Osteoblast (primary cell): ENCODE data around the gene KPNA1. TPM values are rescaled to one million over a fixed set of nuclear protein-coding genes. Genes with fewer than 3 reads are reported as not detected.
A peak's percentile ranks its signal among the peaks of the same experiment; 100 is the strongest.

ENCODE experiments used
- DNase-seq: peaks from one replicate; pipeline ENCODE4 v3.0.0; 2011; ENCODE audit warnings: low spot score, mixed read lengths; ENCODE audit not compliant: insufficient read length; ENCODE audit errors: missing footprints
- H2AFZ ChIP-seq: 2 replicates; pipeline ENCODE4 v1.6.0; 2011; ENCODE audit warnings: mild to moderate bottlenecking, low read length
- H3K27ac ChIP-seq: 2 replicates; pipeline ENCODE4 v1.5.1; 2011; ENCODE audit warnings: mild to moderate bottlenecking, low read depth, low read length, moderate library complexity
- H3K27me3 ChIP-seq: 2 replicates; pipeline ENCODE4 v1.6.0; 2012; ENCODE audit warnings: mild to moderate bottlenecking, control low read depth, inconsistent platforms, low read length, moderate library complexity; ENCODE audit not compliant: insufficient read depth
- H3K36me3 ChIP-seq: 2 replicates; pipeline ENCODE4 v1.5.1; 2011; ENCODE audit warnings: mild to moderate bottlenecking, low read length, control low read depth, moderate library complexity; ENCODE audit not compliant: insufficient read depth
- H3K4me1 ChIP-seq: 2 replicates; pipeline ENCODE4 v1.5.1; 2011; ENCODE audit warnings: mild to moderate bottlenecking, low read length, control low read depth, moderate library complexity; ENCODE audit not compliant: insufficient read depth
- H3K4me2 ChIP-seq: 2 replicates; pipeline ENCODE4 v1.6.0; 2011; ENCODE audit warnings: mild to moderate bottlenecking, low read length; ENCODE audit not compliant: insufficient read depth
- H3K4me3 ChIP-seq: fragments of 200-600 bp; sonication (generic); 3 replicates; pipeline ENCODE4 v1.5.1; 2012; ENCODE audit warnings: mild to moderate bottlenecking, low read length, inconsistent platforms; ENCODE audit not compliant: insufficient read depth
- H3K79me2 ChIP-seq: 2 replicates; pipeline ENCODE4 v1.6.0; 2012; ENCODE audit warnings: mild to moderate bottlenecking, low read length, control low read depth, inconsistent platforms; ENCODE audit not compliant: insufficient read depth
- H3K9me3 ChIP-seq: 2 replicates; pipeline ENCODE4 v1.5.1; 2011; ENCODE audit warnings: low read depth, low read length, control low read depth
- H4K20me1 ChIP-seq: 2 replicates; pipeline ENCODE4 v1.6.0; 2012; ENCODE audit warnings: mild to moderate bottlenecking, low read length, control low read depth; ENCODE audit not compliant: insufficient read depth
- total RNA-seq: library from RNA; depleted of rRNA; stranded (reverse); fragments of >200 nt; gene quantifications from 2 replicates; pipeline ENCODE4 v1.2.3, GENCODE V29; 2012
- TF ChIP-seq, protein P1 (sequence below): IDR thresholded peaks from 2 replicates; pipeline ENCODE4 v1.5.1; 2011; ENCODE audit warnings: mild to moderate bottlenecking, low read depth, low read length, moderate library complexity; ENCODE audit errors: extremely low read depth

The KPNA1 gene
- total RNA-seq, 1 donor = 48.1 TPM

DNA sequence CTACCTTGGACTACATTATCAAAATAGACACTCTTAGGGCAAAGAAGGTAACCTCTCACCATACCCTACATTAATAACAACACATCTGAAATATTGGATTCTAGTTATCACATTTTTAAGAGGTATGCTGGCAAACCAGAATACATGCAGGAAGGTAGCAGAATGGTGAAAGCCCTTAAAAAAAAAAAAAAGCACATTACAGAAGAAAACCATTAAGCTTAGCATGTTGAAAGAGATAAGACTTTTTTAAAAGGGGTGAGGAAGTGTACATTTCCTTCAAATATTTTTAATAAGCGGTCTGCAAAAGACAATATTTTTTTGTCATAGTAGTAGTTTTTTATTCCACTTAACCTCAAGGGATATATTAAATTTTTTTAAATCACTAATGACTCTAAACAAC is 52.3 kb downstream of the KPNA1 start:
- TF ChIP-seq, protein P1, sequence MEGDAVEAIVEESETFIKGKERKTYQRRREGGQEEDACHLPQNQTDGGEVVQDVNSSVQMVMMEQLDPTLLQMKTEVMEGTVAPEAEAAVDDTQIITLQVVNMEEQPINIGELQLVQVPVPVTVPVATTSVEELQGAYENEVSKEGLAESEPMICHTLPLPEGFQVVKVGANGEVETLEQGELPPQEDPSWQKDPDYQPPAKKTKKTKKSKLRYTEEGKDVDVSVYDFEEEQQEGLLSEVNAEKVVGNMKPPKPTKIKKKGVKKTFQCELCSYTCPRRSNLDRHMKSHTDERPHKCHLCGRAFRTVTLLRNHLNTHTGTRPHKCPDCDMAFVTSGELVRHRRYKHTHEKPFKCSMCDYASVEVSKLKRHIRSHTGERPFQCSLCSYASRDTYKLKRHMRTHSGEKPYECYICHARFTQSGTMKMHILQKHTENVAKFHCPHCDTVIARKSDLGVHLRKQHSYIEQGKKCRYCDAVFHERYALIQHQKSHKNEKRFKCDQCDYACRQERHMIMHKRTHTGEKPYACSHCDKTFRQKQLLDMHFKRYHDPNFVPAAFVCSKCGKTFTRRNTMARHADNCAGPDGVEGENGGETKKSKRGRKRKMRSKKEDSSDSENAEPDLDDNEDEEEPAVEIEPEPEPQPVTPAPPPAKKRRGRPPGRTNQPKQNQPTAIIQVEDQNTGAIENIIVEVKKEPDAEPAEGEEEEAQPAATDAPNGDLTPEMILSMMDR = no peak
- Histone ChIP-seq H3K4me3 (no peak overlapping the region), H3K27ac (no peak overlapping the region), H3K27me3 (no peaks in the 10 kb centered on the region), H2AFZ (no peak overlapping the region), H3K4me2 (no peak overlapping the region), H3K79me2 (peaks cover 46% of the 10 kb centered on the region), H3K4me1 (no peaks in the 10 kb centered on the region), H3K36me3 (peaks cover 54% of the 10 kb centered on the region), H3K9me3 (no peaks in the 10 kb centered on the region), H4K20me1 (peaks cover 10% of the 10 kb centered on the region)
- DNase-seq = no peak

DNA sequence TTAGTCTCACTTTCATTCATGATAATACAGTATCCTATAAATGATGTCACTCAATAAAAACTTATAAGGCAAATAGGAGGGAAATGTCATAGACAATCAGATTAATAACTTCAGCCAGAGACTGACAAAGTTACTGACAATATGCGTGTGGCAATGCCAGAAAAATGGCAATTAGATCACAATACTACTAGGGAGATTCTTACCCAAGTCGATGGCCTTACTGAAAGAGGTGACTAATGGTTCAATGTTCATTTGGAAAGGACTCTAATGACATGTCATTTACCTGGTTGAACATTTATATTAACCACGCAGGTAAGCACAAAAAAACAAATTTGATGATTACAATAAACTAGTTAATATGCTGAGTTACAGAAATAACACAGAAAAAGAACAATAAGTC is 52.9 kb downstream of the KPNA1 start:
- TF ChIP-seq, protein P1 = no peak
- H3K9me3 ChIP-seq = no peaks in the 10 kb centered on the region
- H3K36me3 ChIP-seq = peaks cover 60% of the 10 kb centered on the region
- H3K4me3 ChIP-seq = no peak overlapping the region
- H3K27ac ChIP-seq = no peak overlapping the region
- H3K4me1 ChIP-seq = no peaks in the 10 kb centered on the region
- H2AFZ ChIP-seq = no peak overlapping the region
- H3K27me3 ChIP-seq = no peaks in the 10 kb centered on the region
- H3K4me2 ChIP-seq = no peak overlapping the region
- peaks cover 42% of the 10 kb centered on the region for H3K79me2 ChIP-seq
- no peak for DNase-seq
- H4K20me1 ChIP-seq = peaks cover 10% of the 10 kb centered on the region

DNA sequence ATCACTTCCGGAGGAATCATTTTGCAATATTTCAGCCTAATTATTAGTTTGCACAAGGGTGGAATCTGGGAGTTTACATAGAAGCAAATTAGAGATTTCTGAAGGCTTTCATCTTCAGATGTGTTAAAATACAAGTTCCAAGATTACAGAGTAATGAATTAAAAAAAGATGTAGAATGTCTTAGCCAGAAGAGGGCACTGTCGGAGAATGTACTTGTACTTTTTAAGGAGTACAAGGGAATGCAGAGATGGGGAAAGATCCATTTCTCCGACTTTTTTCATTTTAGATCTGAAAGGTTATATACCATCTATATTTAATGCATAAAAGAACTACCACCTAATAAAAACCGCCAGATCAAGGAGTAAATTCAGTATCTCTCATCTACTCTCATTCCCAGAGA is 55.7 kb downstream of the KPNA1 start:
- Histone ChIP-seq H4K20me1 (peaks cover 10% of the 10 kb centered on the region), H3K27me3 (no peaks in the 10 kb centered on the region), H2AFZ (no peak overlapping the region), H3K4me2 (no peak overlapping the region), H3K79me2 (peaks cover 36% of the 10 kb centered on the region), H3K4me3 (no peak overlapping the region), H3K9me3 (no peaks in the 10 kb centered on the region), H3K4me1 (no peaks in the 10 kb centered on the region), H3K36me3 (peaks cover 64% of the 10 kb centered on the region), H3K27ac (no peak overlapping the region)
- DNase-seq = no peak
- TF ChIP-seq, protein P1 = peak; percentile 57

DNA sequence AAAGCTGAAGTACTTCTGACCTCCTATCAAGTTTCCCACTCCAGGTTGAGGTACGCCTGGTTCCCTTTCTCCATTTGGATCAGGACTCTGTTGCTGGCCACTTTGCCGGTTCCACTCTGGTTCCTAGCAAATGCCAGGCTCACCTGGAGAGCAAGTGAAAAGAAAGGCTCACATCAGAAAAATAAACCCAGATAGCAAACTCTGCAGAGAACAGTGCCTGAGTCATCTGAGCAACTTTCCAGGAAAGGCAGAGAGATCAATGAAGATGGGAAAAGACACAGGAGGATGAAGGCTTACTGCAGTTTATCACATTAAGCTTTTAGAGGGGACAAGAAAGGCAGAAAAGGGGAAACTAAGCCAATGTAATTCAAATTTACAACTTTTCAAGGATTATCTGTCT is 57.0 kb downstream of the KPNA1 start:
- DNase-seq = no peak
- Histone ChIP-seq H3K4me2 (no peak overlapping the region), H3K9me3 (no peaks in the 10 kb centered on the region), H3K79me2 (peaks cover 32% of the 10 kb centered on the region), H2AFZ (no peak overlapping the region), H4K20me1 (peaks cover 10% of the 10 kb centered on the region), H3K36me3 (peaks cover 66% of the 10 kb centered on the region), H3K27ac (no peak overlapping the region), H3K4me3 (no peak overlapping the region), H3K27me3 (no peaks in the 10 kb centered on the region), H3K4me1 (no peaks in the 10 kb centered on the region)
- TF ChIP-seq, protein P1 = no peak
